Activated CD4-positive, alpha-beta T cell treated with anti-CD3 and anti-CD28 coated beads, Interleukin-10, Interleukin-2, amounts not matched to agents 100 ng/mL and 50 ng/mL, durations not matched to agents 16 hours and 8 hours (primary cell): ENCODE results near the gene KMT2A.

Experiments used
- DNase-seq: peaks from one replicate; pipeline ENCODE4 v3.0.0-alpha.2; 2020

Gene KMT2A

DNA sequence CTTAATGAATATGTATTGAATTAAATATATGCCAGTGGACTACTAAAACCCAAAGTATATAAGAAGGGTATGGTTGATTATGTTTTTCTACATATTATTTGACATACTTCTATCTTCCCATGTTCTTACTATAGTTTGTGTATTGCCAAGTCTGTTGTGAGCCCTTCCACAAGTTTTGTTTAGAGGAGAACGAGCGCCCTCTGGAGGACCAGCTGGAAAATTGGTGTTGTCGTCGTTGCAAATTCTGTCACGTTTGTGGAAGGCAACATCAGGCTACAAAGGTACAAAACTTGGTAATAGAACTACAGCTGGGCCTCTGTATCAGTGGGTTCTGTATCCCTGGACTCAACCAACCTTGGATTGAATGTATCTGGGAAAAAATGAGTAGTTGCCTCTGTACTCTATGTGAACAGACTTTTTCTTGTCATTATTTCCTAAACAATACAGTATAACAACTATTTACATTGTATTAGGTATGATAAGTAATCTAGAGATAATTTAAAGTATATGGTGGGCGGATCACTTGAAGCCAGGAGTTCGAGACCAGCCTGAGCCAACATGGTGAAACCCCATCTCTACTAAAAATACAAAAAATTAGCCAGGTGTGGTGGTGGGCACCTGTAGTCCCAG lies 52.3 kb downstream of the KMT2A start:
- peak; percentile 82 for DNase-seq

DNA sequence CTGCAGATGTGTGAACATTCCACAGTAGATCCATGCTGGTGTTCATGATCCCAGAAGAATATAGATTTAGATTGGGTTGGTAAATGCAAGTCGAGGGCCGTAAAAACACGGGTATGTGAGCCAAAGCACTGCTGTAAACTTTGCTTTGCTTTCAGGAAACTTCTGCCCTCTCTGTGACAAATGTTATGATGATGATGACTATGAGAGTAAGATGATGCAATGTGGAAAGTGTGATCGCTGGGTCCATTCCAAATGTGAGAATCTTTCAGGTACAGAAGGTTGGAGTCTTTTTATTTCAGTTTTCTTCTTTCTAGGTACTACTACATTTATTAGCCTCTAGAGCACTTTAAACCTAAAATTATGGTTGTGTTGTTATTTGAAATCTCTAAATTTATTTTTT lies 54.7 kb downstream of the KMT2A start:
- DNase-seq: no peak

DNA sequence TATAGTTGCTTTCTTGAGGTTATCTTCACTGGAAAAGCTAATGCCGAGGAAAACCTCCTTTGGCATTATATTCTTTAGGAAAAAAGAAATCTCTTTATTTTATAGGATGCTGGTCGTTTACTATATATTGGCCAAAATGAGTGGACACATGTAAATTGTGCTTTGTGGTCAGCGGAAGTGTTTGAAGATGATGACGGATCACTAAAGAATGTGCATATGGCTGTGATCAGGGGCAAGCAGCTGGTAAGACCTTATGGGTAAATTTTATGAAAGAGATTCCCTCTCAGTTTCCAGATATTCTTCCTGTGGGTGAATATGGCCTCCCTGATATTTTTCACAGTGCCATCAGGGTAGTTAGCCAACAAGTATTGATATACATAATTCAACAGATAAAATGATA lies 61.5 kb downstream of the KMT2A start:
- no peak for DNase-seq

DNA sequence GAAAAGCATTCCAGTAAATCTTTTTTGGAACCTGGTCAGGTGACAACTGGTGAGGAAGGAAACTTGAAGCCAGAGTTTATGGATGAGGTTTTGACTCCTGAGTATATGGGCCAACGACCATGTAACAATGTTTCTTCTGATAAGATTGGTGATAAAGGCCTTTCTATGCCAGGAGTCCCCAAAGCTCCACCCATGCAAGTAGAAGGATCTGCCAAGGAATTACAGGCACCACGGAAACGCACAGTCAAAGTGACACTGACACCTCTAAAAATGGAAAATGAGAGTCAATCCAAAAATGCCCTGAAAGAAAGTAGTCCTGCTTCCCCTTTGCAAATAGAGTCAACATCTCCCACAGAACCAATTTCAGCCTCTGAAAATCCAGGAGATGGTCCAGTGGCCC lies 66.9 kb downstream of the KMT2A start:
- no peak for DNase-seq

DNA sequence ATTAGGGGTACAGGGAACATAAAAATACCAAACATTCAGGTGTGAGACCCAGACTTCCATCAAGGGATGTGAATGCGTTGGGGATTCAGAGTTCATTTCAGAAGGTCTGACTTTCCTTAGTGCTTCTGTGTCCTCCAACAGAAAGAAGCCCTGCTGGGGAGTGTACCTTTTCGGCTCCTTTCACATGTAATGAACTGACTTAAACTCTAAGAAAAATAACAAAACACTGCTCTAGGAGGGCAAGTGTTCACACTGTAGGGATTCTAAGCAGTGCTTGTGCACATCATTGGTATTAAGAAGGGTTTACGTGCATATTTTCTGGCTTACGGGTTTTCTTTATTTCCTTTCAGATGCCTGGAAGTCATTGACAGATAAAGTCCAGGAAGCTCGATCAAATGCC lies 75.3 kb downstream of the KMT2A start:
- DNase-seq: no peak

DNA sequence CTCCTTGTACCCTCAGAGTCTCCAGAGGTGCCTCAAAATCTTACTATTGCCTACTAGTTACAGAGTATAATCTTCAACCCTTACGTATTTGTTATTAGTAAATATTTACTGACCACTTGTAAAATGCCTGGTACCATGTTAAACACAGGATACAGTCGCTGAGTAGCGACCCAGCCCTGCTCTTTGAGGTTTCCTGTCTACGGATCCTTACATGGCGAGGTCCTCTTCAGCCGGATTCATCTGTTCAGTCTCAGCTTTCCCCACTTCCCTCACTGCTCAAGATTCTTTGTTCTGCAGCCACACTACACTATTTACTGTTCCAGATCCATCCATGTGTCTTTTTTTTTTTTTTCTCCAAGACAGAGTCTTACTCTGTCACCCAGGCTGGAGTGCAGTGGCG lies 77.8 kb downstream of the KMT2A start:
- no peak for DNase-seq

DNA sequence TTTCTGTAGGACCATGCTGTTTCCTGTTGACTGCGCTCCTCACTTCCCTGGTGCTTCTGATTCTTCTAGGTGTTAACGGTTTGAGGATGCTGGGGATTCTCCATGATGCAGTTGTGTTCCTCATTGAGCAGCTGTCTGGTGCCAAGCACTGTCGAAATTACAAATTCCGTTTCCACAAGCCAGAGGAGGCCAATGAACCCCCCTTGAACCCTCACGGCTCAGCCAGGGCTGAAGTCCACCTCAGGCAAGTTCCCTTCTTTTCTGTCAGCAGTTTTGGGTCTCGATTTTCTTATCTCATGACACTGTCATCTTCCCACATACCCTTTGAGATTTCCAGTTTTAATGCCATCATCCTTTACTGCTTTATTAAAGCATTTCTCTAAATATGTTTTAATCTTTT lies 83.3 kb downstream of the KMT2A start:
- DNase-seq: no peak

DNA sequence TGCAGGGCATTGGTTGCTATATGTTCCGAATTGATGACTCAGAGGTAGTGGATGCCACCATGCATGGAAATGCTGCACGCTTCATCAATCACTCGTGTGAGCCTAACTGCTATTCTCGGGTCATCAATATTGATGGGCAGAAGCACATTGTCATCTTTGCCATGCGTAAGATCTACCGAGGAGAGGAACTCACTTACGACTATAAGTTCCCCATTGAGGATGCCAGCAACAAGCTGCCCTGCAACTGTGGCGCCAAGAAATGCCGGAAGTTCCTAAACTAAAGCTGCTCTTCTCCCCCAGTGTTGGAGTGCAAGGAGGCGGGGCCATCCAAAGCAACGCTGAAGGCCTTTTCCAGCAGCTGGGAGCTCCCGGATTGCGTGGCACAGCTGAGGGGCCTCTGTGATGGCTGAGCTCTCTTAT lies 85.6 kb downstream of the KMT2A start:
- no peak for DNase-seq

DNA sequence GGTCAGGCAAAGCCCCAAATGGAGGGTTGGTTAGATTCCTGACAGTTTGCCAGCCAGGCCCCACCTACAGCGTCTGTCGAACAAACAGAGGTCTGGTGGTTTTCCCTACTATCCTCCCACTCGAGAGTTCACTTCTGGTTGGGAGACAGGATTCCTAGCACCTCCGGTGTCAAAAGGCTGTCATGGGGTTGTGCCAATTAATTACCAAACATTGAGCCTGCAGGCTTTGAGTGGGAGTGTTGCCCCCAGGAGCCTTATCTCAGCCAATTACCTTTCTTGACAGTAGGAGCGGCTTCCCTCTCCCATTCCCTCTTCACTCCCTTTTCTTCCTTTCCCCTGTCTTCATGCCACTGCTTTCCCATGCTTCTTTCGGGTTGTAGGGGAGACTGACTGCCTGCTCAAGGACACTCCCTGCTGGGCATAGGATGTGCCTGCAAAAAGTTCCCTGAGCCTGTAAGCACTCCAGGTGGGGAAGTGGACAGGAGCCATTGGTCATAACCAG lies 86.3 kb downstream of the KMT2A start:
- no peak for DNase-seq

DNA sequence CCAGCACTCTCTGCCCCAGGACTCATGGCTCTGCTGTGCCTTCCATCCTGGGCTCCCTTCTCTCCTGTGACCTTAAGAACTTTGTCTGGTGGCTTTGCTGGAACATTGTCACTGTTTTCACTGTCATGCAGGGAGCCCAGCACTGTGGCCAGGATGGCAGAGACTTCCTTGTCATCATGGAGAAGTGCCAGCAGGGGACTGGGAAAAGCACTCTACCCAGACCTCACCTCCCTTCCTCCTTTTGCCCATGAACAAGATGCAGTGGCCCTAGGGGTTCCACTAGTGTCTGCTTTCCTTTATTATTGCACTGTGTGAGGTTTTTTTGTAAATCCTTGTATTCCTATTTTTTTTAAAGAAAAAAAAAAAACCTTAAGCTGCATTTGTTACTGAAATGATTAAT lies 88.1 kb downstream of the KMT2A start:
- DNase-seq: no peak

DNA sequence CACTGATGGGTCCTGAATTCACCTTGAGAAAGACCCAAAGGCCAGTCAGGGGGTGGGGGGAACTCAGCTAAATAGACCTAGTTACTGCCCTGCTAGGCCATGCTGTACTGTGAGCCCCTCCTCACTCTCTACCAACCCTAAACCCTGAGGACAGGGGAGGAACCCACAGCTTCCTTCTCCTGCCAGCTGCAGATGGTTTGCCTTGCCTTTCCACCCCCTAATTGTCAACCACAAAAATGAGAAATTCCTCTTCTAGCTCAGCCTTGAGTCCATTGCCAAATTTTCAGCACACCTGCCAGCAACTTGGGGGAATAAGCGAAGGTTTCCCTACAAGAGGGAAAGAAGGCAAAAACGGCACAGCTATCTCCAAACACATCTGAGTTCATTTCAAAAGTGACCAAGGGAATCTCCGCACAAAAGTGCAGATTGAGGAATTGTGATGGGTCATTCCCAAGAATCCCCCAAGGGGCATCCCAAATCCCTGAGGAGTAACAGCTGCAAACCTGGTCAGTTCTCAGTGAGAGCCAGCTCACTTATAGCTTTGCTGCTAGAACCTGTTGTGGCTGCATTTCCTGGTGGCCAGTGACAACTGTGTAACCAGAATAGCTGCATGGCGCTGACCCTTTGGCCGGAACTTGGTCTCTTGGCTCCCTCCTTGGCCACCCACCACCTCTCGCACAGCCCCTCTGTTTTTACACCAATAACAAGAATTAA lies 88.6 kb downstream of the KMT2A start:
- no peak for DNase-seq

DNA sequence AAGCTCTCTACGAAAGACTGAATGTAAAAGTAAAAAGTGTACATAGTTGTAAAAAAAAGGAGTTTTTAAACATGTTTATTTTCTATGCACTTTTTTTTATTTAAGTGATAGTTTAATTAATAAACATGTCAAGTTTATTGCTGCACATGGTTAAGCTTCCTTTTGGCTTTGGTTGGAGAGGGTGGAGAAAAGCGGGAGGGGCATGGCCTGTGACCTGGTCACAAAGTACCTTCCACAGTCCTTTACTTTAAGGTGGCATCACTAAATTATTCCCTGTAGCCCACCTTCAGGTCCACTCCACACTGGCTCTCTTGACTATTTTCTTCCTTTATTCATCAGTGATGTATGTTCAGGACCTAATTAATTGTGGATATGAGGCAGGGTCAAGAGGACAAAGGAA lies 90.4 kb downstream of the KMT2A start:
- no peak for DNase-seq

DNA sequence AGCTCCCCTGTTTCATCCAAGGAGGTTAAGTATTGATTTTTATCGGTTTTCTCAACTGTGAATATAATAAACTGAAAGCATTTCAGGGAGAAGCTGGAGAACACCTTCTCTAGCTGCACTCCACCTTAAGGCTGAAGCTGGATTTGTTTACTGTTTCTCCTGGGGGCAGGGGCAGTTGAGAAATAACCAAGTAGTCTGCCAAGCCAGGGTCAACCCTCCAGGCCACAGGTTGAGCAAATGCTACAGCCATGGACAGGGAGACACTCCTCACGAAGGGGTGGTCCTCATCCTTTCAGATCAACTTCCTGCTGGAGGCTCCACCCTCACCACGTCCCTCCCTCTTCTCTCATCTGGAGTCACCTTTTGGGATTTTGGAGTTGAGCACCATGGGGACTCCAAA lies 90.8 kb downstream of the KMT2A start, which contains the start of gene TTC36:
Gene TTC36, plus strand, starts transcription at position 366 of the 400 bp plus-strand sequence. Its CDS starts 21 bp downstream, at position 387.
- no peak for DNase-seq

DNA sequence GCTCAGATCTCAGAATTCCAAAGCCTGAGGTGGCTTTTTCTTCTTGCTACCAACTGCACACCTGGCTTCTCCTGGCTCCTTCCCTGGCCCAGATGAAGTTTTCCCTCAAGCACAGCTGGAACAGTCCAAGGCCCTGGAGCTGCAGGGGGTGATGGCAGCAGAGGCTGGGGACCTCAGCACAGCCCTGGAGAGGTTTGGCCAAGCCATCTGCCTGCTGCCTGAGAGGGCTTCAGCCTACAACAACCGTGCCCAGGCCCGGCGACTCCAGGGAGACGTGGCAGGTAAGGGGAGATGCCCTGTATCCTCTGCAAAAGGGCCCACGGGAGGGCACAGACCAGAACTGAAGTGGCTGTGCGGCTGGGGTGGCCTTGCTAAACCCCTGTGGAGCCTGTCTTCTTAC lies 92.2 kb downstream of the KMT2A start:
- no peak for DNase-seq

DNA sequence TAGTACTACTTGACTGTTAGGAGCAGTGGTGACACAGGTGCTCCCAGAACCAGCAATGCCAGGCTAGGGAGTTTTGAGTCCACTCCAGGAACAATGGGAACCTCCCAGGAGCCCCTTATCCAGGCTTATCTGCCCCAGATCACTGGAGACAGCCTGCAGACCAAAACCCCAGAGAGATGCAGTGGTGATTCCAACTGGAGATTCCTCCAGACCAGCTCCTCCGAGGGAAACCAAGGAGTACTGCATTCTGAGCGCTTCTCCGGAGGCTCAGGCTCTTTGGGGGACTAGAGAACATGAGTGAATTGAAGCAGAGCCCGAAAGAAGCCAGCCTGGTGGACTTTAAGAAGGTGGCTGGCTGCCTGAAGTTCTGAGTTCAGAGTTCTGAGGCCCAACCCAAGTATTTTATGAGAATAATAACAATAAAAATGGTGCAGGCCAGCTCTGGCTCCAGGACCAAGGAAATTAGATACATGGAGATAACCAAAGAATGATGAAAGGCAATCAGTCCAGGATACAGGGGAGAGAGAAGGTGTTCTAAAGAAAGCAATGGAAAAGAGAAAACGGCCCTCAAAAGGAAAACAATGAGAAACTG lies 93.4 kb downstream of the KMT2A start:
- no peak for DNase-seq

DNA sequence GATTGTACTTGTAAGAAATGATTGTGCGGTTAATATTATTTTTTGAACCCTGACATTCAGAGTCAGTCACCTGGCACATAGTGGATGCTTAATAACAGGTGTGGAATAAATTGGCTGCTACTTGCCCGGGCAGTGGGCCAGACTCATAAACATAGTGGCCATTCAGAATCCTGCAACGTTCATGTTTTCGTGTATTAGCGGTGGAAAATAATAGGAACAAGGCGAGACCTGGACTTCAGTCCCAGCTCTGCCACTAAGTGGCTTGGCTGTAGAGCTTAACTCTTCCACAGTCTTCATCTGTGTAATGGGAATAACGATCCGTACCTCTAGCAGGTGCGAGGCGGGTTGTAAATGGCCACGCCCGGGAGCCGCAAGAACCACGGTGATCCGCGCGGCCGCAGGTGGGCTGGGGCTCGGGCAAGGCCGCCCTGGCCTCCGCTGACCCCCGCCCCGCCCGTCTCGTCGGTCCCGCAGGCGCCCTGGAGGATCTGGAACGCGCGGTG lies 93.9 kb downstream of the KMT2A start:
- DNase-seq: no peak

DNA sequence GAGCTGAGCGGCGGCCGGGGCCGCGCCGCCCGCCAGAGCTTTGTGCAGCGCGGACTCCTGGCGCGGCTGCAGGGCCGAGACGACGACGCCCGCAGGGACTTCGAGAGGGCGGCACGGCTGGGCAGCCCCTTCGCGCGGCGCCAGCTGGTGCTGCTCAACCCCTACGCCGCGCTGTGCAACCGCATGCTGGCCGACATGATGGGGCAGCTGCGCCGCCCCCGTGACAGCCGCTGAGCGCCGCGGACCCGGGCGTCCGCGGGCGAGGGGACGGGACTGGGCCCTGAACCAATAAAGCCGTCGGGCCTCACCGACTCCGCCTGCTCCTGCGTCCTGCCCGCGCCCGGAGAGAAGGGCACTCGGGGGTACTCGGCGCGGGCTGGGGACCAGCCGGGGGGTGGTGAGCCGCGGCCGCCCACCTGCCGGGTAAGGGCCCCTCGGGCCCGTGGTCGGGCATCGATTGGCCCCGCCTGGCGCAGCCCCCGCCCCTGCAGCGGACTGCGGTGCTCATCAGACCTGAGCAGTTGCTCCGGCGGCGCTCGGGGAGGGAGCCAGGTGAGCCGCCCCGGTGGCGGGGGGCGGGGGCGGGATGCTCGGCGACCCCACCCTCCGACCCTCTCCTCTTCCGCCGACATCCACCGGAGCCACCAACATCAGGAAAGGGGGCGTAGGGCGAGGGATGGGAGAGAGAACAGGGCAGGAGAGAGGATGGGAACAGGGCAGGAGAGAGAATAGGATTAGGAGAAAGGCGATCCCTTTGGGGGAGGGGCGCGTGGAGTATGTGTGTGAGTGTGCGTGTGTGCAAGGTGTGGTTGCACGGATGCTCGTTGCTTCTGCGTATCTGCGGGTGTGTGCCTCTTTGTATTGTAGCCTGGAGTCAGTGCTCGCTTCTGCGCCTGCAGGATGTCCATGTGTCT lies 94.6 kb downstream of the KMT2A start, which contains the start of gene TMEM25:
Gene TMEM25, plus strand, starts transcription at position 510 of the 914 bp plus-strand sequence. CDS start 610 bp downstream, outside the sequence.
- DNase-seq: peak; percentile 76

DNA sequence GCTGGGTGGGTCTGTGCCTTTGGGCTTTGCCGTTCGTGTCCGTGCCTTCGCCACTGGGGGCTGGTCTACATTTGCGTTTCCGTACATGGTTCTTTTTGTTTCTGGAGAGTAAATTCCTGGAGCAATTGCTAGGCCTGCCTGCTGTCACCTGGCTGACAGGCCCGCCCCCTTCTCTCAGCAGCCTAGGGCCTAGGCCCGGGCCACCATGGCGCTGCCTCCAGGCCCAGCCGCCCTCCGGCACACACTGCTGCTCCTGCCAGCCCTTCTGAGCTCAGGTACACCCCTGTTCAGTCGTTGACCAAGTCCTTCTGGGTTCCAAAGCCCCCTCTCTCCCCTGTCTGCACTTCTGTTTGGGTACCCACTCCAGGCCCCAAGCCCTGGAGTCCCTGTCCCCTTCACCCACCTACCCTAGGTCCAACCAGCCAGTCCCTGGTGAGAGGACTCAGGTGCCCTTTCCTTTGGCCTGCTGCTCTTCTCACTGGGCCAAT lies 95.3 kb downstream of the KMT2A start:
- no peak for DNase-seq

DNA sequence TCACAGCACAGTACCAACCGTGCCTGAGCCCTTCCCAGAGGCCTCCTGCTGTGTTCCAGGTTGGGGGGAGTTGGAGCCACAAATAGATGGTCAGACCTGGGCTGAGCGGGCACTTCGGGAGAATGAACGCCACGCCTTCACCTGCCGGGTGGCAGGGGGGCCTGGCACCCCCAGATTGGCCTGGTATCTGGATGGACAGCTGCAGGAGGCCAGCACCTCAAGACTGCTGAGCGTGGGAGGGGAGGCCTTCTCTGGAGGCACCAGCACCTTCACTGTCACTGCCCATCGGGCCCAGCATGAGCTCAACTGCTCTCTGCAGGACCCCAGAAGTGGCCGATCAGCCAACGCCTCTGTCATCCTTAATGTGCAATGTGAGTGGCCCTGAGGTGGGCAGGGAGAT lies 95.8 kb downstream of the KMT2A start:
- no peak for DNase-seq

DNA sequence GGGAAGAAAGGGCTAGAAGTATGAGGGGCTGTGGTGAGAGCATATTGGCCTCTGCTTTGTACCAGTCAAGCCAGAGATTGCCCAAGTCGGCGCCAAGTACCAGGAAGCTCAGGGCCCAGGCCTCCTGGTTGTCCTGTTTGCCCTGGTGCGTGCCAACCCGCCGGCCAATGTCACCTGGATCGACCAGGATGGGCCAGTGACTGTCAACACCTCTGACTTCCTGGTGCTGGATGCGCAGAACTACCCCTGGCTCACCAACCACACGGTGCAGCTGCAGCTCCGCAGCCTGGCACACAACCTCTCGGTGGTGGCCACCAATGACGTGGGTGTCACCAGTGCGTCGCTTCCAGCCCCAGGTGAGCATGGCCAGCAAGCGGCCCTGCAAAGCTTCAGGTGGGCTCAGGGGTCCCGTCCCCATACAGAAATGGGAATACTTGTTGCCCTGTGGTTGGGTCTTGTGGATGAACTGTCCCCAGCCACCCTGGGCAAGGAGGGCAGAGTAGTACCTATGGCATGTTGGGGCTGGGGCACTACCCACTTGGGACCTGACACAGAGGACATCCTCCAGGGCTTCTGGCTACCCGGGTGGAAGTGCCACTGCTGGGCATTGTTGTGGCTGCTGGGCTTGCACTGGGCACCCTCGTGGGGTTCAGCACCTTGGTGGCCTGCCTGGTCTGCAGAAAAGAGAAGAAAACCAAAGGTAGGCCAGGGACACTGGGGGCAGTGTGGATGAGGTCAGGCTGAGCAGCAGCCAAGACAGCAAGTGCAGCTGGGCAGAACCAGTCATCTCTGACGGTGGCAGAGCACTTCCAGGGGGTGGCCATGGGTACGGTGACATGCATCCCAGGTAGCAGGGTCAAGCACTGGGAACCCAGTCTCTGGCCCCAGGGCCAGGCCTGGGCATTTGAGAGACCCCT lies 96.8 kb downstream of the KMT2A start:
- no peak for DNase-seq
